CMK (cell line): ENCODE results near the gene YWHAG.
"Not testable (repeated sequence)": the region's sequence is repeated elsewhere in the genome, so short reads cannot be mapped to it uniquely, and the experiment has no call there.

Experiments used
- DNase-seq: peaks from one replicate; pipeline ENCODE4 v3.0.0-alpha.2; 2010; ENCODE audit warnings: low read depth

YWHAG gene

DNA sequence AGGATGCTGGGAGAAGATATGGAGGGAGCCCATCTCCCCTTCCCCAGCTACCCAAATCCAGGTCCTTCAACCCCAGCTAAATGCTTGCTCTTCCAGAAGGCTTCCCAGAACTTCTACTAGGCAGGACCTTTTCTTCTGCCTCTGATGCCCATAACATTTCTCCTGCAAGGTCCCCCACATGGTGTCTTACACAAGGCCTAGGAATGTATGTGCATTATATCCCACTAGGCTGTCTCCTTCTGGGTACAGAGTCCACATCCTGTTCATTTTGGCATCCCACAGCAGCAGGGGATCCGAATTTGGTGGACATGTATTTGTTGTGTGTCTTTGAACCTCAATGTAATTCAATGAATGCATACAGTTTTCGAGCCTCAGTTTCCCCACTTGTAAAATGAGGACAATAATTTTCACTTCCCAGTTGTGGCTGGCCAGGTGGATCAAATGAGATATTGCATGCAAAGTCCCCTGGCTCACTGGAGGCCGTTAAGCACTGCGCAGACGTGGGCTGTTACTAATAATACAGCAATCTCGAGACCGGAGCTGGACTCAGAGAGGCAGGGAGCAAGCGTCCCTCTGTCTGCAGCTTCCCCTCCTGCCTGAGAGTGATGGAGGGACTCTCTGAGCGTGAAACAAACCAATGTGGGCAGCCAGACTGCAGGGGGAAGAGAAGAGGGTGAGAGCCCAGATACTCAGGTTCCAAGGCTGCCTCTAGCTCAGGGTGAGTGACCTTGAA lies 18.6 kb upstream of the YWHAG start:
- no peak for DNase-seq

DNA sequence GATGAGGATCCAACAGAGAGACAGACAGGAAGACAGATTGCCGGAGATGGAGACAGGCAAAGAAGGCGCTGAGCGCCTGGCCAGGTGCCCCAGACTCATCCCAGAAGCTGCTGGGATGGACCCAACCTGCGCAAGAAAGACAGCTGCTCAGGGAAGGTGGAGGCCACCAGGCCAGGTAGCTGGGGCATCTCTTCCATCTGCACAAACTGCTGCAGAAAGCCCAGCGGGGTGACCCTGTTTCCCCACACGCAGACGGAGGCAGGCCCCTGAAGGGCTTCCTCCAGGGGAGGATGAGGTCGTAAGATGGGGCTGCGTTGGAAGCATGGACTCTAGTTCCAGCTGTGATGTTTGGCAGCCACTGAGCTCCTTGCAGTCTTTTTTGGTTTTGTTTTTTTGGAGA lies 16.5 kb upstream of the YWHAG start:
- no peak for DNase-seq

DNA sequence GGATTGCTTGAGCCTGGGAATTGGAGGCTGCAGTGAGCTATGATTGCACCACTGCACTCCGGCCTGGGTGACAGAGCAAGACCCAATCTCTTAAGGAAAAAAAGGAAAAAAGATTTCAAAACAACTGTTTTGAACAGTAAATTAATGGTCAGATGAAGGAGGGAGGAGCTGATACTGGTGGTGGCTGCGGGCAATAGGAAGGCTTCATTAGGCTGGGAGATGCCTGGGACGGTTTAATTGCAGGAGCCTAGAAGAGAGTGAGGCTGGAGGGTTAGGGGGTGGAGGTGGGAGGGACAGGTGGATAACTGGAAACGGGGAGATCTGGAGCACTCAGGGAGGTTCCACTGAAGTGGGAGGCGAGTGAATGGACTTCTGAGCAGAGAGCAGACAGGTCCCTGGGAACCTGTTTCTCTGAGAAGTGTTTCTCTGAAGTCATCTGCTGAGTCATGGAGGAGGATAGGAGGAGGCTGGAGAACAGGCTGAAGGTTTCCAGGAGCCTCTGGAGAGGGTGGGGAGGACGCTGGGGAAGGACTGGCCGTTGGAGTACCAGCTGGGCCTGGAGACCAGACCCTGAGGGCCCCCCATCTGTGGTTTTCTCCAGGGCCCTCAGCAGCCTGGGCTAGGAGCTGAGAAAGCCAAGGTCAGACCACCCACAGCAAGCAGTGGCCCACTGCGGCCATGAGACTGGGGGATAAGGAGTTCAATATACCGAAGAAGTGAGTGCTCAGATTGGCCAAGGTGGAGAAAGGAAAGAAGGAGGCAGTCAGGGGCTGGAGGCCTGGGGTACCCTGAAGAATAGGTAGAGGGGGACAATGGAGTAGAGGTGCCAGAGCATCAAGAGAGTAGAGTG lies 14.4 kb upstream of the YWHAG start:
- DNase-seq, result no peak

DNA sequence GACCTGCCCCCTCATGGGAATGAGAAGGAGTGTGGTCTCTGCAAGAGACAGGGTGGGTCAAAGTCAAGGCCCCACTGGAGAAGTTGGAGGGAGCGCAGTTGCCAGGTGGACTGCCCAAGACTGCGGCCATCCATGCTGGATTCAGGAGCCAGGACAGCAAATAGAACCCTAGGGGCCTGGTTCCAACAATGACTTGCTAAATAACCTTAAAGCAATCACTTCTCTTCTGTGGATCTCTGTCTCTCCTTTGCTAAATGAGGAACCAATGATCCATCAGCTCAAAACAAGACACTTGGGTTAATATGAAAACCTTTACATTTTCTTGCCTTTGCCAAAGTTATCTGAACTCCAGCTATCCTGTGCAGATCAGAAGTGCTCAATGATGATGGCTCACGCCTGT lies 12.6 kb upstream of the YWHAG start:
- DNase-seq, result no peak

DNA sequence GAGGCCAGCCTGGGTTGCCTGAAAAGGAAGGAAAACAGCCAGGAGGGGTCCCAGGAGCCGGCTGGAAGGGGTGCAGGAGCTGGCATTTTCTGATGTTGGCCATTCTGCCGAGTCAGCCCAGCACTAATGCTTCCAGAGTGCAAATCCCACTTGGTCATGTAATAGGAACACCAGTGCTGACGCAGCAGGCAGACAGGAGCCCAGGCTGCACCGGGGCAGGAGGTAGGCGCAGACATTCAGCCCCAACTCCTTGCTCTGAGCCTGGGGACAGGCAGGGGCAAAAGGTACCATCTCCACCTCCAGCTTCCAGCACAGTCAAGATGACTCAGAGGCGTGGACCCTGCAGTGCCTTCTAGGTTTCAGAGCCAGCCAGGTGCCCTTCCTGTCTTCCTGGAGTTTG lies 10.2 kb upstream of the YWHAG start:
- no peak for DNase-seq

DNA sequence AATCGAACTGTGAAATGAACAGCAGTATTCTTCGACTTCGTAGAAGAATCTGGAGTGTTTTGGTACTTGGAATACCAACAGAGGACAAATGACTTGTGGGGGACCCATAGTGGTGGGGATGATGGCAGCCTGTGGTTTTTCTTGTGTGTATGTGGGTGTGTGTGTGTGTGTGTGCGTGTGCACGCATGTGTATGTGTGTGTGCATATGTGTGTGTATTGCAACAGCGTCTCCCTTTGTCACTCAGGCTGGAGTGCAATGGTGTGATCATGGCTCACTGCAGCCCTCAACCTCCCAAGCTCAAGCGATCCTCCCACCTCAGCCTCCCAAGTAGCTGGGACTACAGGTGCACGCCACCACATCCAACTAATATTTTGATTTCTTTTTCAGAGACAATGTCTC lies 9.4 kb upstream of the YWHAG start:
- no peak for DNase-seq

DNA sequence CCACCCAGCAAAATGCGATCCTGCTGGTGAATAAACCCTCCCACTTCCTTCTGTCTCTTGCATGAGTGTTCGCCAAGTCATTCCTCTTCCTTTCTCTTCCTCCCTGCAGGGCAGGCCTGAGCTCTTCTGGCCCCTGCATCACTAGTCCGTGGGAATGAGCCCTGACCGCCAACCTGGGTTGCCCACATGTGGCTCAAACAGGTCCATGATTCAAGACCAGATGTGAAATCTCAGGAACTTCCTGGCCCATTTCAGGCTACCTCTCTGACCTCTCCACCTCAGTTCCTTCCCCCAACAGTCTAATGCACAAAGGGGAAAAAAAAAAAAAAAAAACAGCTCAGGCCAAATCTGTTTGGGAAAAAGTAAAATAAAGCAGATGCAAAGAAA lies 5.4 kb upstream of the YWHAG start:
- DNase-seq, result no peak

DNA sequence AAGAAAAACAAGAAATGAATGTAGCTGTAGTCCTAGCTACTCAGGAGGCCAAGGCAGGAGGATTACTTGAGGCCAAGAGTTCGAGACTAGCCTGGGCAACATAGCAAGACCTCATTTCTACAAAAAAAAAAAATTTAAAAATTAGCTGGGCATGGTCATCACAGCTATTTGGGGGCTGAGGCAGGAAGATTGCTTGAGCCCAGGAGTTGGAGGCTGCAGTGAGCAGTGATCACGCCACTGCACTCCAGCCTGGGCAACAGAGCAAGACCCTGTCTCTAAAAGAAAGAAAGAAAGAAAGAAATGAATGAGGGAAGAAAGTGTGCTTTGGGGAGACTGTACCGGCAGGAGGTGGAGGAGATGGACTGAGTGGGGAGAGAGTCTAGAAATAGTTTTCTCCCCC lies 5.0 kb upstream of the YWHAG start:
- not testable (repeated sequence) for DNase-seq

DNA sequence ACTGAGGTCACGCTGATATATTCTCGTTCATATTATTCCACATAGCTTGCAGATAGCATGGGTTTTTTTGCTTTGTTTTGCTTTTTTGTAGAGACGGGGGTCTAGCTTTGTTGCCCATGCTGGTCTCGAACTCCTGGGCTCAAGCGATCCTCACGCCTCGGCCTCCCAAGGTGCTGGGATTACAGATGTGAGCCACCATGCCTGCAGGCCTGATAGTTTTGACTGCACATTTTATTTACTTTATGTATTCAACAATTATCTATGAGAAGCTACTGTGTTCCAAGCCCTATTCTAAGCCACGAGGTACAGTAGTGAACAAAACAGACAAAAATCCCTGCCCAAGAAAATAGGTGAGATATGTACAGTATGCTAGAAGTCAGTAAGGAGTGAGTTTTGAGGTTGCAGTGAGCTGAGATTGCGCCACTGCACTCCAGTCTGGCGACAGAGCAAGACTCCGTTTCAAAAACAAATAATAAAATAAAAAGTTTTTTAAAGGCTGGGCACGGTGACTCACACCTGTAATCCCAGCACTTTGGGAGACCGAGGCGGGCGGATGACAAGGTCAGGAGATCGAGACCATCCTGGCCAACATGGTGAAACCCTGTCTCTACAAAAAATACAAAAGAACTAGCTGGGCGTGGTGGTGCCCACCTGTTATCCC lies 1.3 kb upstream of the YWHAG start:
- DNase-seq, result no peak

DNA sequence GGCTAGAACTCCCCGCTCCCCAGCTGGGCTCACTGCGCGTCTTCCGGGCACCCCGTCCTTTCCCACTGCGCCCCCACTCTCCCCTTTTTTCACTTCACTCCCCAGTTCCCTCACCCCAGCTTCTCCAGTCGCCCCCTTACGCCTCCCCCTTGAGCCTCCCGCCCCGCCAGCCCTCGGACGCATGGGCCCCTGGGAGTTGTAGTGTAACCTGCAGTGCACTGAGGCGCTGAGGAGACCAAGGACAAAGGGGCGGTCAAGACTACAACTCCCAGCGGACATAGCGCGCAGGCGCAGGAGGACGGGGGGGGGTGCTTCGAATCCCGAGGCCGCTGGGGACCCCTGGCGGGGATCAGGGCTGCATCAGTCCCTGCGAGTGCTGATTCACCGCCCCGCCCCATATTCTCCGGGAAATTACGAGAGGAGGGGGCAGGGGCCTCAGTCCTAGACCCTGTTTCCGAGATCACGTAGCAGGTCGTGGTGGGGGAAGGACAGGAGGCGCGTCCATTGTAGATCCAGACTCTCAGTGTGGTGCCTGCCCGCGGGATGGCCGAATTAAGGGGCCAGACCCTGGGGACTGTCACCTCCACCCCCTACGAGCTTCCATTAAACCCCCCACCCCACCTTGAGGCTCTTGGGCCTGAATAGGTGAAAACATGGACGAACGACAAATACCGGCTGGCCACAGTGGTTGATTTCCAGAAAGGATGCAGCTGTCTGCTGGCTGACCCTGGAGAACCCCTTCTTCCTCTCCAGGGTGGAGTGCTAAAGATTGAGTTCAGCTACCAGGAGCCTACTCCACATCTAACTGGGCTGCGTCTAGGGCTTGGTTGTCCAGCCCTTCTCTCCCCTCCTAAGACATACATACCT lies 553 bp upstream of the YWHAG start:
- peak; percentile 96 for DNase-seq

DNA sequence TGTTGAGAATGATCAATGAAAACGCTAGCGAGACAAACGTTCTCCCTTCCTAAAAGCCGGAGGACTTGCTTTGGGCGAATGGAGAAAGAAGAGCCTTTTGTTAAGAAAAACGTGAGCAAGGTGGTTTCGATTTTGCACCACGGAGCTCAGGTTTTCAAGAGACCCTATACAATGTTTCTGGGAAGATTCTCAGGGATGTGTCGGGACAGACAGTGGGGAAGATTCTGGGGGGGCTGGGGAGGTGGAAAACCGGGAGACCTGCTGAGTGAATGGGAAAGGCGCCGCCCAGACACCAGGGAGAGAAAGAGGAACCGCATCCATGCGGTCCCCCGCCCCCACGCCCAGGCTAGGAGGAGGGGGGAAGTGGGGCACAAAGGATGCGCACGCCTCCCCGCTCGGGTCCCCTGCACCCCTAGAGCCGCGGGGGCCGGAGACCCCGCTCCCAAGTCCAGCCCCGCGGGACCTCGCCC lies 745 bp downstream of the YWHAG start:
- no peak for DNase-seq

DNA sequence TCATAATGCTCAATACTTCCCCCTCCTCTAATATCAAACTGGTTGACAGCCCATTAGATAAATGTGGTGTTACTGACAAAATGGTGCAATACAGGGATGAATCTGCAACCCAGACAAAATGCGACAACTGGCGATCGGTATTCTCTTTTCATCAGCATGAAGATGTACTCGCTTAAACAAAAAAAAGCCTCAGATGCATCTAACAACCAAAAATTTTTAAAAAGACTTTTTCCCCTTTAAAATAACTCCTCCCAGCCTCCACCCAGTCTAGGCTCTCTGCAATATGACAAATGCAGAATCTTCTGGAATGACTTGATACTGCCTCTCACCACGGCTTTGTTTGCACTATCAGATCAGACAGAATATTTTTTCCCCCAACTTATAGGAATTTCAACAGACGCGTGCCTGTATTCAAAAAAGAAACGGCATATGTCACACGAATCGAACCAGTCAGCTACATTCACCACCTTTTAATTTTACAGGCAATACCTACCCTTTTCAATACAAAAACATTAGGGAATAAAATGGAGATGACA lies 1.2 kb downstream of the YWHAG start:
- no peak for DNase-seq

DNA sequence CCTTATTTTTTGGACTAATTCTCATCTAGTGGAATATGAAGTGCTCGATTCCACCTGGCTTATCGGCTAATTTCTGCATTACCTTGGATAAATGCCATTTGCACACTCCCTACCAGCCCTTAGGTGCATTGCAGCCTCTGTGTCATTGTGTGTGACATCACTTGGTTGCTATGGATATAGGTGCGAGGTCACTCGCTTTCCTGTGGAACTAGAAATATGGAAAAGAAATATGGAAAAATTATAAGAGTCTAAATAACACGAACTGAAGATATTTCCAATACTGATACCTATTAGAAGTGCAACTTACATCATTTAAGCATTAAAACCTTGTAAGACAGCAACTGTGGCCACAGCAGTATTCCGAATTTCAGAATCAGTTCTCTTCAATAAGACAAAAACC lies 2.0 kb downstream of the YWHAG start:
- no peak for DNase-seq

DNA sequence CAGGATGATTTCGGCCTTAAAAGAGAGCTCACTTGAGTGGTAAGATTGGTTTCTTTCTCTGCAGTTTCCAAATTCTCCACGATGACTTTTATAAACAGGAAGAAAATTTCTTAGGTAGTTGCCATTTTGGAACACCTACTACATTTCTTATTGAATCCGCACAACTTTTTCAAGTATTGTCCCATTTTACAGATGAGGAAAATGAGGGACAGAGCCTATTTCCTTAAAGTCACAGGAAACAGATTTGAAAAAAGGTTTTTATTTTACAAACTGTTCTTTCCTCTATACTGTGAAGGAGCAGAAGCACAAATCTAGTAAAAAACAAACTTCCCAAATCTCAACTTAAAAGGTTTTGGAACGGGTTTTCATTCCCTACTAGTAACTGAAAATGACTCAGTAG lies 2.7 kb downstream of the YWHAG start:
- no peak for DNase-seq

DNA sequence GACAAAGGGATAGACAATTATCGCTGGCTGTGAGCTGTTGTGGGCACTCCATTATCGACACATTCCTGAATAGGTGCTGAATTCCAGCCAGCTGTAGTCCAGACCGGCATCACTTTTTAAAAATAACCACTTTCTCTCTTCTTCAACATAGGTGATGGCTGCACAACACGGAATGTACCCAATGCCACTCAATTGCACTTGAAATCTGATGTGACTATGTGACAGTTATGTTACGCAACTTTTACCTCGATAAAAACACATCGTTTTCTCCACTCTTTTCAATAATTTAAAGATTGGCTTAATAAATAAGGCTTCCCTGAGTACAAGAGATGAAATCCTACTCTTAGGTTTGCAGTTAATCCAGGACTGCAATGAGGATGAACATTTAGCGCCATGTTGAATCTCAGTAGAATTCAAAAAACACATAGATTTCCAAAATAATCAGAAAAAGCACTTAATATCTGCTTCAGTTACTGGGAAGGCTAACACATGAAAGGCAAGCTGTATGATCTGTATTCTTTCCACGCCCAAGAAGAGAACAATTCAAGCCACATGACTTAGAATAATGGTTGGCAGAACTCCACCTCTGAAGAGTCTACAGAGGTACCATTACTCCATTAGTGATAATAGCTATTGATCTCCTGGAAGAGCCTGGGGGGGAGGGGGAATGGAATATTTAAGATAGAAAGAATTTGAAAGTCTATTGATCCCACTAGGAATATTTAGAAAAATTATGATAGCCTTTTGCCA lies 3.6 kb downstream of the YWHAG start:
- no peak for DNase-seq

DNA sequence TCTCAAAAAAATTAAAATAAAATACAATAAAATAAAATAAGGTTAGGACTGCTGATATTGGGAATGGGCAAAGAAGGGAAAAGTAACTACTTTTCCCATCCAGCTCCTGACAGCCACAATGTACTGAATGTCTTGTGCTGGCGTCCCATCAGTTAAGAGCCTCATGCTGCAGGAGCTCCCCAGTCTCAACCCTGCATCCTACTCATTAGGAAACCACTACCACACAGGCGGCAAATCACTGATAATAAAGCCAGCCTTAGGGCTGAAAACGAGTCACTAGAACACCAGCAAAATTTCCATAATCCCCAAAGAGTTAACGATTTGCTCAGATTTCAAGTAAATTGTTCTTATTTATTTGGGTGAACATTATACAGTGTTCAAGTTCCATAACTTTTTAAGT lies 4.3 kb downstream of the YWHAG start:
- DNase-seq, result no peak

DNA sequence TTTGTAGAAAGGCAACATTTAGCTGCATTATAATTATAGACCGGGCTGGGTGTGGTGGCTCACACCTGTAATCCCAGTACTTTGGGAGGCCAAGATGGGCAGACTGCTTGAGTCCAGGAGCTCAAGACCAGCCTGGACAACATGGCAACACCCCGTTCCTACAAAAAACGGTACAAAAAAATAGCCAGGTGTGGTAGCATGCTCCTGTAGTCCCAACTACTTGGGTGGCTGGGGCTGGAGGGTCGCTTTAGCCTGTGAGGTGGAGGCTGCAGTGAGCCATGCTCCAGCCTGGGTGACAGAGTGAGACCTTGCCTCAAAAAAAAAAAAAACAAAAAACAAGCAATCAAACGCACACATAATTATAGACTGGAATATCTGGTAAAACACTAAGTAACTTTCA lies 5.0 kb downstream of the YWHAG start:
- no peak for DNase-seq

DNA sequence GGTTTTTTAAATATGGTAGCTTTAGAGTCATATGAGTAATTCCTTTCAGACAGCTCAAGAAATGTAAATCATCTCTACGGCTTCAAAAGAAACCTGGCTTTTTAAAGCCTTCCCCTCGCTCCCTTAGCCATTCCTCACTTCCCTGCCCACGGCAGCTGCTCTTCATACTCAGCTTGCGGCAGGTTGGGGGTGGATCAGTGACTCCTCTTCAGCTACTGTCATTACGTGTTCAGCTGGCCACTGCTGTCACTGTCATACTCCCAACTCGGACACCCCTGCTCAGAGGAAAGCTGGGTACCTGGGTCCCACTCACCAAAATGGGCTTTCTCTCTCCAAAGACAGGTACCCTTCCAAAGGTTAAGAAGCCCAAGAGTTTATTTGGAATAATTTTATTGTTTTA lies 6.6 kb downstream of the YWHAG start:
- DNase-seq, result no peak

DNA sequence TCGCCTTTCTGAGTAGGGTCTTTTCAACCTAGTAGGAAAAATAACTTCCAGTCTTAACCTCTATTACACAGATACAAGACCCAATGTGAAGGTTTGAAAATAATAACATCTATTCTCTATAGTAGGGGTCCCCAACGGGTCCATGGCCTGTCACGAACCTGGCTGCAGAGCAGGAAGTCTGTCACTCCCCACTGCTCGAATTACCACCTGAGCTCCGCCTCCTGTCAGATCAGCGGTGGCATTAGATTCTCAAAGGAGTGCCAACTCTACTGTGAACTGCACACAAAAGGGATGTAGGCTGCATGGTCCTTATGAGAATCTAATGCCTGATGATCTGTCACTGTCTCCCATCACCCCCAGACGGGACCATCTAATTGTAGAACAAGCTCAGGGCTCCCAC lies 7.4 kb downstream of the YWHAG start:
- no peak for DNase-seq

DNA sequence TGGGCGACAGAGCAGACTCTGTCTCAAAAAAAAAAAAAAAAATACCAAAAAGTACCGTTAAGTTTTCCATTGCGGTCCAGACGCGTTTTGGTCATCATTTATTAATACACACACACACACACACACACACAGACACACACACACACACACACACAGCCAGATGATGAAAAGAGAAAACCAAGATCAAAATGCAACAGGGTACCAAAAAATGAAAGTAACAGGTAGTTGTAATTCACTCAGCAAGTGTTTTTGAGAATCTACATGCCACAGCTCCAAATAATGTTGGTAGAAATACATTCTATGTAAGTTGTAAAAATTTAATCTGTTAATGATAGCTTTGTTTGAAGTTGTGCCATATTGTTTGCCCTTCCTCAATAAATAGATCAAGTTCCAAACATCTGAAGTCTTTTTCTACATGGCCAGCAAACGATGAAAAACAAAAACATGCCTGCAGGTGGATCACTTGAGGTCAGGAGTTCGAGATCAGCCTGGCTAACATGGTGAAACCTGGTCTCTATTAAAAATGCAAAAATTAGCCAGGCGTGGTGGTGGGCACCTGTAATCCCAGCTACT lies 9.4 kb downstream of the YWHAG start:
- no peak for DNase-seq

DNA sequence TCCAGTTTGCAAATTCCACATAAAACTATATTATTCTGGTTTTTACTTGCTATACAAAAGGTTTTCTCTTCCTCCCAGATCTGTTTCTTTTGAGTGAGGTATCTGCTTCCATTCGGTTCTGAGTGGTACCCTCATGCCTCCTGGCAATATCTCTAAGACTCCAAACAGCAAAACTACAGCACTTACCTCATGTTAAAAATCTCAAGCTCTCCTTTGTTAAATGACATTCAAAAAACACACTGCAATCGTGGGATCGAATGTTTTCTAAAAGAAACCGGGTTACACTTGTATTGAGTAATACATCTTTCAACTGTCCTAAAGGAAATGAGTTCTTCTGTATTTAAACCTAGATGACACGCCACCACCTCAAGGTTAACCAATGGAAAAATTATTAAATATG lies 11.1 kb downstream of the YWHAG start:
- no peak for DNase-seq
